ENCODE results near the gene MAL.
A peak's percentile ranks its signal among the peaks of the same experiment; 100 is the strongest.

The MAL gene

GRCh38 chr2:95021023-95021416 is 4.5 kb upstream of the MAL start:
- no peak for TF ChIP-seq FOXA1 (IDR thresholded peaks at IDR 0.05)
- no peak for TF ChIP-seq NFRKB (IDR thresholded peaks at IDR 0.05)
- no peak for TF ChIP-seq CTBP1 (IDR thresholded peaks at IDR 0.05; ENCODE audit: borderline replicate concordance)
- TF ChIP-seq LEF1 (IDR thresholded peaks at IDR 0.05; ENCODE audit: borderline replicate concordance): no peak
- TF ChIP-seq ARNT (IDR thresholded peaks at IDR 0.05): no peak
- no peak for TF ChIP-seq FOXM1 (IDR thresholded peaks at IDR 0.05; ENCODE audit: borderline replicate concordance)
- no peak for TF ChIP-seq L3MBTL2 (conservative IDR thresholded peaks at IDR 0.05)
- TF ChIP-seq FOXK2 (IDR thresholded peaks at IDR 0.05): no peak
- ChIA-PET POLR2A (no interaction called here), CTCF (no interaction called here)
- no peak for DNase-seq (ENCODE audit: extremely low spot score)

- ChIA-PET POLR2A (interaction anchor here (1.5 kb wide), 1 partner anchor 143 kb away, joined by 3 read pairs; no protein-coding TSS in a partner anchor), CTCF (interaction anchor here (0.8 to 1.8 kb wide), 9 partner anchors 9 to 58 kb away, joined by 3 to 7 read pairs (median 4); no protein-coding TSS in a partner anchor)
- no peak for DNase-seq (ENCODE audit: extremely low spot score)
- TF ChIP-seq SP1 (IDR thresholded peaks at IDR 0.05): no peak
- no peak for TF ChIP-seq ARNT (IDR thresholded peaks at IDR 0.05)
- no peak for TF ChIP-seq HDGF (IDR thresholded peaks at IDR 0.05; ENCODE audit: borderline replicate concordance)
- no peak for TF ChIP-seq SUZ12 (IDR thresholded peaks at IDR 0.05)
- no peak for TF ChIP-seq LEF1 (IDR thresholded peaks at IDR 0.05; ENCODE audit: borderline replicate concordance)
- TF ChIP-seq FOXM1 (IDR thresholded peaks at IDR 0.05; ENCODE audit: borderline replicate concordance): no peak
- TF ChIP-seq L3MBTL2 (conservative IDR thresholded peaks at IDR 0.05): no peak
- no peak for TF ChIP-seq NFRKB (IDR thresholded peaks at IDR 0.05)
- no peak for TF ChIP-seq ZNF384 (IDR thresholded peaks at IDR 0.05)
These were observed 3.7 kb upstream of the MAL start for GRCh38 chr2:95021847-95022246.

- no peak for TF ChIP-seq ARNT (IDR thresholded peaks at IDR 0.05)
- no peak for TF ChIP-seq SP1 (IDR thresholded peaks at IDR 0.05)
- DNase-seq (ENCODE audit: extremely low spot score): peak; percentile 79
- CTCF ChIA-PET: interaction anchor here (0.6 to 1.8 kb wide), 15 partner anchors 8 to 142 kb away, joined by 3 to 7 read pairs (median 4); no protein-coding TSS in a partner anchor
- POLR2A ChIA-PET: interaction anchor here (1.5 kb wide), 1 partner anchor 142 kb away, joined by 3 read pairs; no protein-coding TSS in a partner anchor
These were observed 2.9 kb upstream of the MAL start for GRCh38 chr2:95022309-95023221.

- DNase-seq (ENCODE audit: extremely low spot score): no peak
- POLR2A ChIA-PET: interaction anchor here (1.5 kb wide), 1 partner anchor 142 kb away, joined by 3 read pairs; no protein-coding TSS in a partner anchor
- CTCF ChIA-PET: interaction anchor here (0.6 to 1.8 kb wide), 14 partner anchors 9 to 96 kb away, joined by 3 to 7 read pairs (median 4); no protein-coding TSS in a partner anchor
- TF ChIP-seq FOXM1 (IDR thresholded peaks at IDR 0.05; ENCODE audit: borderline replicate concordance) (no peak), BHLHE40 (IDR thresholded peaks at IDR 0.05; ENCODE audit: borderline replicate concordance) (no peak), ARNT (IDR thresholded peaks at IDR 0.05) (no peak), FOXK2 (IDR thresholded peaks at IDR 0.05) (no peak), HDGF (IDR thresholded peaks at IDR 0.05; ENCODE audit: borderline replicate concordance) (no peak), L3MBTL2 (conservative IDR thresholded peaks at IDR 0.05) (no peak), SP1 (IDR thresholded peaks at IDR 0.05) (no peak), TARDBP (IDR thresholded peaks at IDR 0.05) (no peak), ZNF384 (IDR thresholded peaks at IDR 0.05) (no peak), FOXA1 (IDR thresholded peaks at IDR 0.05) (no peak), PKNOX1 (IDR thresholded peaks at IDR 0.05) (no peak), LEF1 (IDR thresholded peaks at IDR 0.05; ENCODE audit: borderline replicate concordance) (no peak)
These were observed 2.3 kb upstream of the MAL start for GRCh38 chr2:95023222-95023597.

GRCh38 chr2:95024371-95024770 is 1.1 kb upstream of the MAL start:
- CTCF ChIA-PET: interaction anchor here (0.8 to 1.3 kb wide), 4 partner anchors 9 to 91 kb away, joined by 4 to 5 read pairs (median 4); no protein-coding TSS in a partner anchor
- DNase-seq (ENCODE audit: extremely low spot score): no peak
- POLR2A ChIA-PET: no interaction called here
- TF ChIP-seq ARNT (IDR thresholded peaks at IDR 0.05): no peak
- TF ChIP-seq NFRKB (IDR thresholded peaks at IDR 0.05): no peak
- no peak for TF ChIP-seq CTBP1 (IDR thresholded peaks at IDR 0.05; ENCODE audit: borderline replicate concordance)
- TF ChIP-seq FOXA1 (IDR thresholded peaks at IDR 0.05): no peak
- no peak for TF ChIP-seq ELF4 (IDR thresholded peaks at IDR 0.05)
- TF ChIP-seq SUZ12 (IDR thresholded peaks at IDR 0.05): no peak
- TF ChIP-seq PKNOX1 (IDR thresholded peaks at IDR 0.05): no peak
- TF ChIP-seq ZNF384 (IDR thresholded peaks at IDR 0.05): no peak
- no peak for TF ChIP-seq HDGF (IDR thresholded peaks at IDR 0.05; ENCODE audit: borderline replicate concordance)
- TF ChIP-seq FOXK2 (IDR thresholded peaks at IDR 0.05): no peak
- TF ChIP-seq FOXM1 (IDR thresholded peaks at IDR 0.05; ENCODE audit: borderline replicate concordance): no peak
- no peak for TF ChIP-seq BHLHE40 (IDR thresholded peaks at IDR 0.05; ENCODE audit: borderline replicate concordance)
- TF ChIP-seq SP1 (IDR thresholded peaks at IDR 0.05): no peak
- no peak for TF ChIP-seq L3MBTL2 (conservative IDR thresholded peaks at IDR 0.05)
- TF ChIP-seq TARDBP (IDR thresholded peaks at IDR 0.05): no peak
- TF ChIP-seq LEF1 (IDR thresholded peaks at IDR 0.05; ENCODE audit: borderline replicate concordance): no peak

GRCh38 chr2:95024960-95025405 is 525 bp upstream of the MAL start:
- DNase-seq (ENCODE audit: extremely low spot score): no peak
- no peak for TF ChIP-seq SUZ12 (IDR thresholded peaks at IDR 0.05)
- TF ChIP-seq LEF1 (IDR thresholded peaks at IDR 0.05; ENCODE audit: borderline replicate concordance): no peak
- TF ChIP-seq L3MBTL2 (conservative IDR thresholded peaks at IDR 0.05): no peak
- no peak for TF ChIP-seq FOXA1 (IDR thresholded peaks at IDR 0.05)
- no peak for TF ChIP-seq ZNF384 (IDR thresholded peaks at IDR 0.05)
- TF ChIP-seq TARDBP (IDR thresholded peaks at IDR 0.05): no peak
- no peak for TF ChIP-seq CTBP1 (IDR thresholded peaks at IDR 0.05; ENCODE audit: borderline replicate concordance)
- no peak for TF ChIP-seq ELF4 (IDR thresholded peaks at IDR 0.05)
- no peak for TF ChIP-seq HDGF (IDR thresholded peaks at IDR 0.05; ENCODE audit: borderline replicate concordance)
- TF ChIP-seq SP1 (IDR thresholded peaks at IDR 0.05): no peak
- TF ChIP-seq NFRKB (IDR thresholded peaks at IDR 0.05): no peak
- TF ChIP-seq FOXK2 (IDR thresholded peaks at IDR 0.05): no peak
- no peak for TF ChIP-seq FOXM1 (IDR thresholded peaks at IDR 0.05; ENCODE audit: borderline replicate concordance)
- no peak for TF ChIP-seq ARNT (IDR thresholded peaks at IDR 0.05)
- TF ChIP-seq BHLHE40 (IDR thresholded peaks at IDR 0.05; ENCODE audit: borderline replicate concordance): no peak
- no peak for TF ChIP-seq PKNOX1 (IDR thresholded peaks at IDR 0.05)
- ChIA-PET CTCF (no interaction called here), POLR2A (no interaction called here)
